ENCODE results near the gene SPATS2. TPM values are rescaled to one million over a fixed set of nuclear protein-coding genes. Genes with fewer than 3 reads are reported as not detected.

SPATS2 gene
- total RNA-seq, 1 donor from 2014 or later: 21.3 TPM

DNA sequence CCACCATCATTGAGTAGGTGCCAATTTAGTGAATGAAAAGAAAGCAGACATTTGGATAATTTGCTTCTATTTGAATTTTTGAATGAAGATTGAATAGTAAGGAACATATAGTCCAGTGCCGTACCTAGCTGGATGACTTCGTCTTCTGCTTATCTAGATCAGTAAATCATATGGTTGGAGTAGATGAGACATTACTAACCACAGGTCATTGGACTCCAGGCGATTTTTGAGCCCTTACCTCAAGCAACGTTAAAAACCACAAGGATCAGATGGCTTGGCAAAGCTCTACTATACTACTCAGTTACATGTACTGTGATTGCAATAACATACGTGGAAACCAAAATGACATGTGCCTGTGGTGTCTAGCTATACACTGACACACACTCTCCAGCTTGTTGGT lies 1.7 kb upstream of the SPATS2 start:
- Histone ChIP-seq H3K27me3 (ENCODE audit: control insufficient read depth, insufficient read depth, low read length) (no peaks in the 10 kb centered on the region), H3K36me3 (ENCODE audit: control insufficient read depth, insufficient read depth, low read length) (peaks cover under 1% of the 10 kb centered on the region), H3K4me3 (ENCODE audit: low read depth, low read length) (no peak overlapping the region)
- DNase-seq (ENCODE audit: low read depth) (peak; percentile 83), FAIRE-seq (no peak)
- TF ChIP-seq, protein P1, sequence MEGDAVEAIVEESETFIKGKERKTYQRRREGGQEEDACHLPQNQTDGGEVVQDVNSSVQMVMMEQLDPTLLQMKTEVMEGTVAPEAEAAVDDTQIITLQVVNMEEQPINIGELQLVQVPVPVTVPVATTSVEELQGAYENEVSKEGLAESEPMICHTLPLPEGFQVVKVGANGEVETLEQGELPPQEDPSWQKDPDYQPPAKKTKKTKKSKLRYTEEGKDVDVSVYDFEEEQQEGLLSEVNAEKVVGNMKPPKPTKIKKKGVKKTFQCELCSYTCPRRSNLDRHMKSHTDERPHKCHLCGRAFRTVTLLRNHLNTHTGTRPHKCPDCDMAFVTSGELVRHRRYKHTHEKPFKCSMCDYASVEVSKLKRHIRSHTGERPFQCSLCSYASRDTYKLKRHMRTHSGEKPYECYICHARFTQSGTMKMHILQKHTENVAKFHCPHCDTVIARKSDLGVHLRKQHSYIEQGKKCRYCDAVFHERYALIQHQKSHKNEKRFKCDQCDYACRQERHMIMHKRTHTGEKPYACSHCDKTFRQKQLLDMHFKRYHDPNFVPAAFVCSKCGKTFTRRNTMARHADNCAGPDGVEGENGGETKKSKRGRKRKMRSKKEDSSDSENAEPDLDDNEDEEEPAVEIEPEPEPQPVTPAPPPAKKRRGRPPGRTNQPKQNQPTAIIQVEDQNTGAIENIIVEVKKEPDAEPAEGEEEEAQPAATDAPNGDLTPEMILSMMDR (IDR thresholded peaks at IDR 0.05; ENCODE audit: insufficient read depth, low read length, severe bottlenecking): no peak

GRCh38 chr12:49366096-49366651 lies 1.1 kb upstream of the SPATS2 start:
- DNase-seq (ENCODE audit: low read depth): no peak
- Histone ChIP-seq H3K4me3 (ENCODE audit: low read depth, low read length) (peak overlapping the region; percentile 90), H3K36me3 (ENCODE audit: control insufficient read depth, insufficient read depth, low read length) (peaks cover 1% of the 10 kb centered on the region), H3K27me3 (ENCODE audit: control insufficient read depth, insufficient read depth, low read length) (no peaks in the 10 kb centered on the region)
- TF ChIP-seq, protein P1 (IDR thresholded peaks at IDR 0.05; ENCODE audit: insufficient read depth, low read length, severe bottlenecking): no peak
- FAIRE-seq: no peak

DNA sequence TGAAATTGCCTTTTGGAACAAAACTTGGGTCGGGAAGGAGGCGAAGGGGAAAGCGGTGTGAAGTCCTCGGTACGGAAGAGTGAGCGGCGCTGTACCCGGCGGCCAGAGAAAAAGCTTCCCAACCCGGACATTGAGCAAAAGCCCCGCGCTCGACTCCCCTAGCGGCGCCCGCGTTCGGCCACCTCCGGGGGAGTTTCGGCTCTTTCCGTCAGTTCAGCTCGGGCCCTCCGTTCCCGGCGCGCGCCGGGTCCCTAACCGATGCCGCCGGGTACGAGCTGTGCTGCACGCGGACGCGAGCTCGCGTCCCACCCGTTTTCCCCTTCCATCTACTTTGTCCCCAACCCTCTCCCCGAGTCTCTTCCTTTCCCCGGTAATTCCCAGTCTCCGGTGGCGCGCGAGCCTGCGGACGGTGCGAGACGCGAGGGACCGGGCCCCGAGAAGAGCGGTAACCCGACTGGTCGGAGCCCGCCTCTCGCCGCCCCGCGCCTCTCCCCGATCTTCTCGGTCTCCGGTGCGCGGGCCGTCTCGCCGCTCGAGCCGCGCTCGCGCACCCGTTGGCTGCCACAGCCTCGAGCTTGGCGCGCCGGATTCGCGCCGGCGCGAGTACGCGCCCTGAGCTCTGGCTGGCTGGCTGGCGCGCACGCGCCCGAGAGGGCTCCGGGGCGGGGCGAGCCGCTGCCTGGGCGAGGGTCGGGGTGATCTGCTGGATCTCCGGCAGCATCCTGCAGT lies 446 bp upstream of the SPATS2 start:
- DNase-seq (ENCODE audit: low read depth) (peak; percentile 82), FAIRE-seq (no peak)
- Histone ChIP-seq H3K36me3 (ENCODE audit: control insufficient read depth, insufficient read depth, low read length) (peaks cover 1% of the 10 kb centered on the region), H3K27me3 (ENCODE audit: control insufficient read depth, insufficient read depth, low read length) (no peaks in the 10 kb centered on the region), H3K4me3 (ENCODE audit: low read depth, low read length) (peak overlapping the region; percentile 90)
- TF ChIP-seq, protein P1 (IDR thresholded peaks at IDR 0.05; ENCODE audit: insufficient read depth, low read length, severe bottlenecking): peak; percentile 44

DNA sequence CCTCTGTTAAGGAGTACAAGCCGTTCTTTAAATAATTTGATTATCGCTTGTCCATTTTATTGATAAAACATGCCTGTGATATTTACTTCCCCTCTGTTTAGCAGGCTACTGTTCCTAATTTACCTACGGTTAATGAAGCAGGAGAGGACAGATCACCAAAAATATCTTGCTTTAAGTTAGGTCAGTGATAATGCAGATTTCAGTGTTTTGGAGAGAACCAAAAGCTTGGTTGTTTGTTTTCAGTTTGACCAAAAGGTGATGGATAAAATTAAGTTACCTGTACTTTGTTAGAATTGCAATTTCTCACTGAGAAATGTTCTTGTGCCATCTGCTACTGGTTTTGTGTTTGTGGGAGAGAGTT lies 958 bp downstream of the SPATS2 start:
- FAIRE-seq (no peak), DNase-seq (ENCODE audit: low read depth) (peak; percentile 24)
- TF ChIP-seq, protein P1 (IDR thresholded peaks at IDR 0.05; ENCODE audit: insufficient read depth, low read length, severe bottlenecking): no peak
- peaks cover 2% of the 10 kb centered on the region for H3K36me3 ChIP-seq (ENCODE audit: control insufficient read depth, insufficient read depth, low read length)
- no peaks in the 10 kb centered on the region for H3K27me3 ChIP-seq (ENCODE audit: control insufficient read depth, insufficient read depth, low read length)
- peak overlapping the region; percentile 90 for H3K4me3 ChIP-seq (ENCODE audit: low read depth, low read length)

- Histone ChIP-seq H3K27me3 (ENCODE audit: control insufficient read depth, insufficient read depth, low read length) (no peaks in the 10 kb centered on the region), H3K4me3 (ENCODE audit: low read depth, low read length) (no peak overlapping the region), H3K36me3 (ENCODE audit: control insufficient read depth, insufficient read depth, low read length) (peaks cover 2% of the 10 kb centered on the region)
- no peak for FAIRE-seq
- DNase-seq (ENCODE audit: low read depth): peak; percentile 40
- TF ChIP-seq, protein P1 (IDR thresholded peaks at IDR 0.05; ENCODE audit: insufficient read depth, low read length, severe bottlenecking): peak; percentile 39
Observed at GRCh38 chr12:49369411-49370145, 2.3 kb downstream of the SPATS2 start.
